AG10803 (cell line): ENCODE results near the gene CTNNBIP1.
A peak's percentile ranks its signal among the peaks of the same experiment; 100 is the strongest.

Experiments
- DNase-seq: peaks from one replicate; pipeline ENCODE4 v3.0.0; 2010; ENCODE audit warnings: low read depth
- H3K4me3 ChIP-seq: 2 replicates; pipeline ENCODE4 v1.5.1; 2011; ENCODE audit warnings: mild to moderate bottlenecking, low read length, control low read depth
- CTCF ChIP-seq: conservative IDR thresholded peaks from 2 replicates; pipeline ENCODE4 v1.5.1; 2011; ENCODE audit warnings: mild to moderate bottlenecking, low read length, control low read depth, inconsistent platforms

Gene CTNNBIP1

GRCh38 chr1:9892563-9893528 is 17.2 kb downstream of the CTNNBIP1 start:
- peak overlapping the region; percentile 24 for H3K4me3 ChIP-seq
- no peak for TF ChIP-seq CTCF
- DNase-seq = peak; percentile 82

DNA sequence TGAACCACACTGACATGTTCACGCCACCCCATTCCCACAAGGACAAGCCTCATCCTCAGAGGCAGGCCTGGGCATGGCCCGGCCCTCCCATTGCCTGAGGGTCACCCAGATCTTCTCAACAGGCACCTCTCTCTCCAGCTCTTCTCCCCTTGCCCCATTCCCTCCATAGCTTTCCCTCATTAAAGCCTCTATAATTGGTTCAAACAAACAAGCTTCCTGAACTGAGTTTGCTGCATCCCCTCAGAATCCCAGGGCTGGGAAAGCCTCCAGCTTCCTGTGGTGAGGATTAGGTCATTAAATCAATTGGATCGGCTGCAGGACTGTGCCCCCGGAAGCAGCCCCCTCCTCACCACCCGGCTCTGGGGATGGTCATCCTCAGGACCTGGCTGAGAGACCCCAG is 18.9 kb downstream of the CTNNBIP1 start:
- no peak for TF ChIP-seq CTCF
- no peak for DNase-seq
- H3K4me3 ChIP-seq = no peak overlapping the region

DNA sequence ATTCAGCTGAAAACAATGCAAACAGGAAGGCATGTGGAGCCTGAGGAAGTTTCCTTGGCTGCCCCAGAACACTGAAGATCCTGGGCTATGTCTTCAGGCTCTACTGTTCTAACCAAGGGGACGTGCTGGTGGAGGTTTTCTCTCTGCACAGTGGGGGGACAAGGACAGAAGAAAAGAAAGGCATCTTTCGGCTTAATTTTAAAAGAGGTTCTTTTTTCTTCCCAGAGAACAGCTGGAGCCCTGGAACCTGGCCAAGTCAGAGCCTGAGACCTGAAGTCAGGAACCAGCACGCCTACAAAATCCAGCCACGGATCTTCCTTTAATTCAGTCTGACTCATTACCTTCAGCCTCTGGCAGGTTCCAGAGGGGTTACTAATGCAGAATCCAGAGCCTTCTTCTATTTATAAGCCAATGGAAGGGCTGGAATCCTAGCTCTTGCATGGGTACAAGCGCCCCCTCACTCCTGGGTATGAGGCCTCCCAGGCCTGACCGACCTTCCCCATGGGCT is 19.8 kb downstream of the CTNNBIP1 start:
- H3K4me3 ChIP-seq = no peak overlapping the region
- no peak for TF ChIP-seq CTCF
- peak; percentile 84 for DNase-seq

DNA sequence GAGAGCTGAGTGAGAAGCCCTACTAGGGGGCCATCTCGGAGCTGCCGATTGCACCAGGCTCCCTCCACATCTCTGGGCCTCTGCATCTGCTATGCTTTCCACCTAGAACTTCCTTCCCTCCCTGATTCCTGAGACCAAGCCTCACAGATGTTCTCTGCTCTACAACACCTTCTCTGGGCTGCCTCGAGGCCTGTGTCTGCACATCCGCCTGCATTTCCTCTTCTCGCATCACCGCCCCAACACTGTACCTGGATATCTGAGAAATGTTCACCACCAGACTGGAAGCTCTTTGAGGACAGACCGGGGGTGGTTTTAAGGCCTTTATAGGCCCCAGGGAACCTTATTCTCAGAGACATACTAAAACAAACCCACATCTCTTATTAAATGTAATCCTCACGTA is 20.7 kb downstream of the CTNNBIP1 start:
- H3K4me3 ChIP-seq = no peak overlapping the region
- no peak for TF ChIP-seq CTCF
- no peak for DNase-seq

DNA sequence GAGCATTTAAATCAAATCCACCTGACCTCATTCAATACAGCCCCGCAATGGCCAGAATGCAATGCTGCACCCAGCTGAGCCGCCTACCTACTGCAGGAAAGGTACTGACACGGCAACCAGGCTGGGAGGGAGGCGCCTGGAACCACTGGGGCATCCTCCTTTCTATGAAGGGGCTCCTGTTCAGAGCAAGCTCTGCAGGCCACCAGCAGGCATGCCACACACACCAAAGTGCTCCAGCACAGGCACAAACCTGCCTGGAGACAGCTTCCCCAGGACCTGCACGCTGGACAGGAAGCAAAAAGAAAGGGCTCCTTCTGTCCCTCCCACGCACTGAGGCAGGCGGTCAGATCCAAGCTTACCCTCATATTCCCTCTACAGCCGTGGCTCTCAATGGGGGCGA is 21.2 kb downstream of the CTNNBIP1 start:
- H3K4me3 ChIP-seq = no peak overlapping the region
- no peak for DNase-seq
- TF ChIP-seq CTCF = no peak

DNA sequence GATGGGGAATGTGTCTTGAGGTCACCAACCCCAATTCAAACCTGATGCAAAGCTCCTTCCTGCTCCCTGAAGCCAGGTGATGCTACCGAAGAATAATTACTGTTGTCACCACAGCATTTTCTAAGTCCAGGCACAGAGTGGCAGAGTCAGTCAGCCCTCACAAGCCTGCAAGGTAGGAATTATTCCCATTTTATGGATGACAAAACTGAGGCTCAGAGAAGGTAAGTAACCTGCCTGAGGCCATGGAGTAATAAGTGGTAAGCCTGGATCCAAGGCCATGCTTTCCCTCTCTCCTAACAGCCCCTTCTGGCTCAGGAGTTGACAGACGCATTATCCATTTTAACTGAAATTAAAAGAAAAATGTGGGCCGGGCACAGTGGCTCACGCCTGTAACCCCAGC is 23.0 kb downstream of the CTNNBIP1 start:
- DNase-seq = no peak
- TF ChIP-seq CTCF = no peak
- H3K4me3 ChIP-seq = no peak overlapping the region
